Umbilical cord (tissue), 1 donor: ENCODE data around the gene HS3ST3B1. TPM values are rescaled to one million over a fixed set of nuclear protein-coding genes. Genes with fewer than 3 reads are reported as not detected.

Source experiments
- total RNA-seq: library from RNA; depleted of rRNA; stranded (reverse); fragments of >200 nt; gene quantifications from one replicate; pipeline ENCODE4 v1.2.3, GENCODE V29; 2014; ENCODE audit warnings: low replicate concordance; ENCODE audit not compliant: insufficient read depth

HS3ST3B1 gene
- total RNA-seq, 1 donor from 2014 or later = 0.72 TPM

Other genes starting within 250 kb of the HS3ST3B1 start
- 12.3 TPM for gene COX10, start 231.6 kb upstream of the HS3ST3B1 start, total RNA-seq
- gene CDRT15, start 64.2 kb upstream of the HS3ST3B1 start, total RNA-seq = not detected